Stimulated activated CD4-positive, alpha-beta T cell treated with anti-CD3 and anti-CD28 coated beads, Interleukin-1b, Interleukin-23, amount 100 ng/mL, for 1 hour (primary cell): ENCODE data around the gene IFIT1B.

Source experiments
- DNase-seq, 2 donors: peaks; one replicate each; pipeline ENCODE4 v3.0.0-alpha.2; 2020; ENCODE audit warnings: low read depth in 2 of 2

The IFIT1B gene

GRCh38 chr10:89414146-89414878, 36.5 kb downstream of the IFIT1B start, which contains the start of gene IFIT5:
Gene IFIT5, plus strand, starts transcription at chr10:89414568. Its CDS starts 231 bp downstream, at chr10:89414799.
- DNase-seq = peak in 1 of 2 donors; percentile 21

- DNase-seq = peak in 1 of 2 donors; percentile 9
Measured at GRCh38 chr10:89414879-89415821, 37.3 kb downstream of the IFIT1B start.

DNA sequence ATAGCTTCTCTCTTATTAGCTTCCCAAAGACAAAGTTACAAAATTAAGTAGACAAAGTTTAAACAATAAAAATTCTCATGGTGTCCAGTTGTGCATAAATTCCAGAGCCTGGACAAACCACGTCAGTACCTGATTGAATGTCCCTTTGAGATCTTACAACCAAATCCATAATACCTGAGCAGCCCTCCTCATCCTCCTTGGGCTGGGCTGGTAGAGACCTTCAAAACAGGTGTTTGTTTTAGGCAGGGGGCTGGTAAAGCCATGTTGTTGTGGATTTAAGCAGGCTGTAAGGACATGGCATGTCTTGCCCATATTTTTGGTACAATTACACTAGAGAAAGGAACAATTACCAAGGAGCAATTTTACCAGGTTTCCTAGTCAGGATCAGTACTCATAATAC, 38.6 kb downstream of the IFIT1B start:
- DNase-seq = no peak

- DNase-seq = no peak
Measured at GRCh38 chr10:89419548-89419947, 41.7 kb downstream of the IFIT1B start.

GRCh38 chr10:89421018-89421476, 43.2 kb downstream of the IFIT1B start:
- DNase-seq = no peak

DNA sequence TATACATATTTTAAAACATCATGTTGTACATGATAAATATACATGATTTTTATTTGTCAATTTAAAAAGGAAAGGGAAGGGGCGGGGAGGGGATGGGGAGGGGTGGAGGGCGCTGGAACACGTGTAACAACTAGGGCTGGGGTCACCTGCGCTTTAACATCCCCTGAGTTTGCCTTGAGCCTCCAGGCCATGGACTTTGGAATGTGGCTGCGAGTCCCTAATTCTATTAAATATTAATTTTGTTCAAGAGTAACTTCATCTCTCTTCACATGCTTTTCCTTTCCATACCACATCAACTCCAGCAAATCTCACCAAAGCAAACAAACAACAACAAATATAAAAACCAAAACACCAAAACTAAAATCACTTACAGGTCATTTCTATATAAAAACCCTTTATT, 47.1 kb downstream of the IFIT1B start:
- no peak for DNase-seq

- DNase-seq = no peak
Measured at GRCh38 chr10:89426230-89426868, 48.5 kb downstream of the IFIT1B start.

DNA sequence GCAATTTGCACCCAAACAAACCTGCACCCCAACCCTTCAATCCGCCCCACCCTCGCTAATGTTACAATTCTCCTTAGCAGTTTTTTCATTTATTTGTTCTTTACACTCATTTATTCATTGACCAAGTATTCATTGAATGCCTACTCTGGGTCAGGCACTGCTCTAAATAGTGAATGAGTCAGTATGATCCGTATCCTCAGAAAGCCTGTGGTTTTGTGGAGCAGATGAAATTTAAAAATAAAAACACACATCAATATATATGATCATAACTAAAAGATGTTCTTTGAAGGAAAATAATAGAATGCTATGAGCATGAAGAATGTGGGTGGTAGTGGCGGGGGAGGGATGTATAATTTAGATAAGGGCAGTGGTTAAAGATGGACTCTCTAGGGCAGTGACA, 49.8 kb downstream of the IFIT1B start:
- no peak for DNase-seq

DNA sequence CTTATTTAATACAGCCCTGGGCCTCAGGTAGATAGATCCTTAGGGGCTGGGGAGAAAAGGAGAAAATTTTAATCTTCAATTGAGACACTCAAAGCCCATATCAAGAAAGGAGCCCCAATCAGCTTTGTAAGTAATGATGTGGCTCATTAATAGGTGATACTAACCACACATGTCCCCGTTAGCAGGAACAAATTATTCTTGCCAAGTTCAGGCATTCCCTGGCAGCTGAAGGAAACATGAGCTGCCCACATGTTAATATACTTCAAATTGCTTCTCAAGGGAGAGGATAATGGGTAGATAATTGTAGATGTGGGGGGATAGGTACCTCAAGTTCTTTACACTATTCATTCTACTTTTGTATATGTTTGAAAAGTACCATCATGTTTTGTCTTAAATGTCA, 51.0 kb downstream of the IFIT1B start:
- no peak for DNase-seq

DNA sequence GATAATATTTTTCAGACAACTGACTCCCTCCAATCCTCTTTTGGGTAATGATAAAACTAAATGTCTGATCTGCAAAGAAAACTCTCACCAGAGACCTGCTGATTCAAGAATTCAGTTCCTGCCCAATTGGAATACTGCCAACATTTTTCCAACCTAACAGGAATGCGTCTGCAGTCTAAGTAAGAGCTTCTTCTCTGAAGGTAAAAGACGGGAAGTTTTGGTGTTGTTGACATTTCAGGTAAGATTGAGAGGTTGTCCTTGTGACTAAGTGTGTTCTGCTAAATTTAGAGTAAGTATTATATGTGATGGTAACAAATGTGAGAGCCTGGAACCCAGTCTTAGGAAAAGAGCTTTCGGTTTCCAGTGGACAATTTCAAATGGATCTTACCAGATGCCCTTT, 54.1 kb downstream of the IFIT1B start:
- no peak for DNase-seq
